Measurements from ENCODE around the gene KLHL8.
"Not testable (repeated sequence)": the region's sequence is repeated elsewhere in the genome, so short reads cannot be mapped to it uniquely, and the experiment has no call there.

The KLHL8 gene

GRCh38 chr4:87228262-87228860, 7.9 kb upstream of the KLHL8 start:
- no peak for DNase-seq (ENCODE audit: low read depth)

GRCh38 chr4:87227751-87228151, 7.3 kb upstream of the KLHL8 start:
- DNase-seq (ENCODE audit: low read depth), result no peak

DNA sequence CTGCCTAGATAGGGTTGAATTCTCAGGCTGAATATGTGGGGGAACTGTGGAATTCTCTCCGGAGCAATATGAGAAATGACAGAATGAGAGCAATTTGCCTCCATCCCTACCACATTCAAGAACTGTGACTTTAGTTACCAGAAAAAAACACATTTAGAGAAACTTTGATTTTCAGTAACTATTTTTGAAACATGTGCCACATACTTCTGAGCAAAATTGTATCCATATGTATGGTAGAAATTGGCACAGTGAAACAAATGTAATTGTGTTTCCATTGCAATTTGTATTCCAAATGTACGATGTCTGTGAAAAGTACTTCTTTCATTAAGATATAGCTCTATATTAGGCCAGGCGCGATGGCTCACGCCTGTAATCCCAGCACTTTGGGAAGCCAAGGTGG, 5.5 kb upstream of the KLHL8 start:
- DNase-seq (ENCODE audit: low read depth), result no peak

- DNase-seq (ENCODE audit: low read depth), result no peak
These were observed 3.9 kb upstream of the KLHL8 start for GRCh38 chr4:87224141-87224923.

GRCh38 chr4:87219632-87220093, 755 bp downstream of the KLHL8 start:
- no peak for DNase-seq (ENCODE audit: low read depth)

- DNase-seq (ENCODE audit: low read depth), result not testable (repeated sequence)
These were observed 3.1 kb downstream of the KLHL8 start for GRCh38 chr4:87217235-87217763.

GRCh38 chr4:87216469-87216868, 3.9 kb downstream of the KLHL8 start:
- no peak for DNase-seq (ENCODE audit: low read depth)

GRCh38 chr4:87213421-87214075, 6.9 kb downstream of the KLHL8 start:
- DNase-seq (ENCODE audit: low read depth), result no peak

DNA sequence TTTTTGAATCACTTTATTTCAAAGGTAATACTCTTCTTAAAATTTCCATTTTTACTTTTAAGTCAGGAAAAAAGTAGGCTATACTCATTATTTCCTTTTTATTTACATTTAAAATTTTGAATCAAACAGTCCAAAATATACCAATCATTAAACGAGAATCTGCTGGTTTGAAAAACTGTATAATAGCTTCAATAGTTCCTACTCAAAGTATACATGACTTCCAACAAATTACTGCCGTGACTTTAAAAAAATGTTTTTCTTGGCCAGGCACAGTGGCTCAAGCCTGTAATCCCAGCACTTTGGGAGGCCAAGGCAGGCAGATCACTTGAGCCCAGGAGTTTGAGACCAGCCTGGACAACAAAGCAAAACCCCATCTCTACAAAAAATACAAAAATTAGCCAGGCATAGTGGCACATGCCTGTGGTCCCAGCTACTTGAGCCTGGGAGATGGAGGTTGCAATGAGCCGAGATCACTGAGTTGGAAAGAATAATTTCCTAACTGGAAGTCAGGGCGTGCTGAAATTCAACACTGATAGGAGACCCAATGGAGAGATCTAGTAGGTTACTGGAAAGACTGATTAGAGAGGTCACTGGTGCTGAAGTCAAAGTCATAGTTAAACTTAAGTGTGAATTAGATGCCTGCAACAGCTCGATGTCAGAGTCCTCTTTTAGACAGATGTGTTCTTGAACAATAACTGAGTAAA, 9.0 kb downstream of the KLHL8 start:
- no peak for DNase-seq (ENCODE audit: low read depth)

DNA sequence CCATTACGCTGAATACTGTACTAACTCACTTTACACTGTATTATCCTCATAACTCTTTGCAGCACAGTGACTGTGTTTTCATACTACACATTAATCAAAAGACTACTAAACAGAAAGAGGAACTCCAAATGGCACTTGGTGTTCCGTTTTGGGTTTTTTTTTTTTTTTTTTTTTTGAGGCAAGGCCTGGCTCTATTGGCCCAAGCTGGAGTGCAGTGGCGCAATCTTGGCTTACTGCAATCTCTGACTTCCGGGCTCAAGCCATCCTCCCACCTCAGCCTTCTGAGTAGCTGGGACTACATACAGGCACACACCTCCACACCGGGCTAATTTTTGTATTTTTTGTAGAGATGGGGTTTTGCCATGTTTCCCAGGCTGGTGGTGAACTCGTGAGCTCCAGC, 10.7 kb downstream of the KLHL8 start:
- no peak for DNase-seq (ENCODE audit: low read depth)

DNA sequence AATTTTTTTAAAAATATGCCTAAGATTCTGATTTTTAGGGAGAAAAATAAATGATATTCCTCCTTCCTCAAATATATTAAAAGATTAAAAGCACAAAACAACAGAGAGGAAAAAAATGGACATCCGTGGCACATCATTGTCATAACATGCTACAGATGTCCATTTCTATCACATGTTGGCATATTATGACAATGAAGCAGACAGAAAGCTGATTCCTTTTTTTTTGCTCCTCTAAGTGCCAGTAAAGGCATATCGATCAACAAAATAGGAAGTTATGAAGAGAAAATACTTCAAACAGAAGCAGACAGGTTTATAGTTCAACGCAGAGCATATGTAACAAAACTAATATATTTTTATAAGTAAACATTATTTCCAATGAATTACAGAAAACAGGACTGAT, 11.2 kb downstream of the KLHL8 start:
- DNase-seq (ENCODE audit: low read depth), result no peak

GRCh38 chr4:87204559-87204958, 15.9 kb downstream of the KLHL8 start:
- no peak for DNase-seq (ENCODE audit: low read depth)

- no peak for DNase-seq (ENCODE audit: low read depth)
These were observed 23.5 kb downstream of the KLHL8 start for GRCh38 chr4:87196927-87197326.

DNA sequence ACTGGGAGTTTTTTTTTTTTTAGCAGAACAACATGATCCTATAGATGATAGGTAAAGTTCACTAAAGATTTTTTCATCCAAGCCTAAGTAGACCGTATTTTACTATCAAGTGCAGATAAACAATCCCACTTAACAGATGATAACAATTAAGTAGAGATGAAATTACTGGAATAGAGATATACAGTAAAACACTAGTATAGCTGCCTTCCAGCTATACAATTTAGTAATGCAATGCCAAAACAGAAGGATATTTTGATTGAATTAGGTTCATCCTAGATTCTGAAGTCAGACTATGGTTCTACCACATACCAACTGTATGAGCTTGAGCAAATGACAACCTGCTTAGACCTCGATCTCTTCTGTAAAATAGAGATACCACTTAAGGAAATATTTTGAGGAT, 24.3 kb downstream of the KLHL8 start:
- DNase-seq (ENCODE audit: low read depth), result no peak

DNA sequence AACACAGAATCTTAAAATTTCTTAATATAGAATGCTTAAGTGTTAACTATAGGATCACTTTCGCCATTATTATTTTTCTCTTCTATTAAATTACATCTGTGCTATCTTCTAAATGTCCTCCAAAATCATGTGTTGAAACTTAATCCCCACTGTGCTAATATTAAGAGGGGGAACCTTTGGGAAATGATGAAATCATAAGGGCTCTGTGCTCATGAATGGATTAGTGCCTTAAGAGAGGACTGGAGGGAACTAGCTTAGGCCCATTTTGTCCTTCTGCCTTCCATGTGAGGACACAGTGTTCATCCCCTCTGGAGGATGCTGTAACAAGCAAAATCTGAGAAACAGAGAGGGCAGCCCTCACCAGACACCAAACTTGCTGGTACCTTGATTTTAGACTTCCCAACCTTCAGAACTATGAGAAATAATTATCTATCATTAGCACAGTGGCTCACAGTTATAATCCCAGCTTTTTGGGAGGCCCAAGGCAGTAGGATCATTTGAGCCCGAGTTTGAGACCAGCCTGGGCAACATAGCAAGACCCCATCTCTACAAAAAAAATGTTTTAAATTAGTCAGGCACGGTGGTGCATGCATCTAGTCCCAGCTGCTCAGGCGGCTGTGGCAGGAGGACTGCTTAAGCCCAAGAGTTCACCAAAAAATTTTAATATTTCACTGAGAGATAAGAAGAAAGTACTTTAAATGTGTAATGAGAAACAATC, 26.3 kb downstream of the KLHL8 start:
- no peak for DNase-seq (ENCODE audit: low read depth)

DNA sequence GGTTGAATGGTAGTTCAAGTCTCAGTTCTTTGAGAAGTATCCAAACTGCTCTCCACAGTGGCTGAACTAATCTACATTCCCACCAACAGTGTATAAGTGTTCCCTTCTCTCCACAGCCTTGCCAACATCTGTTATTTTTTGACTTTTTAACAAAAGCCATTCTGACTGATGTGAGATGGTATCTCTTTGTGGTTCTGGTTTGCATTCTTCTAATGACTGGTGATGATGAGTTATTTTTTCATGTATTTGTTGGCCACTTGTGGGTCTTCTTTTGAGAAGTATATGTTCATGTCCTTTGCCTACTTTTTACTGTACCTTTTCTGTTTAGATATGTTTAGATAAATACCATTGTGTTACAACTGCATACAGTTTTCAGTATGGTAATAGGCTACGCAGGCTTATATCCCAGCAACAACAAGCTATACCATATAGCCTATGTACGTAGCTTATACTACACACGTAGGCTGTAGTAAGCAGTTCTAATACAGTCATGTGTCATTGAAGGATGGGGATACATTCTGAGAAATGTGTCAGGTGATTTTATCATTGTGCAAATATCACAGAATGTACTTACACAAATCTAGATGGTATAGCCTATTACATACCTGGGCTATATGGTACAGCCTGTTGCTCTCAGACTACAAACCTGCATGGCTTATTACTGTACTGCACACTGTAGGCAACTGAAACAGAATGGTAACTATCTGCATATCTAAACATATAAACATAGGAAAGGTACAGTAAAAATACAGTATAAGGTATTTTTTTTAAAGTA, 28.1 kb downstream of the KLHL8 start:
- DNase-seq (ENCODE audit: low read depth), result no peak

DNA sequence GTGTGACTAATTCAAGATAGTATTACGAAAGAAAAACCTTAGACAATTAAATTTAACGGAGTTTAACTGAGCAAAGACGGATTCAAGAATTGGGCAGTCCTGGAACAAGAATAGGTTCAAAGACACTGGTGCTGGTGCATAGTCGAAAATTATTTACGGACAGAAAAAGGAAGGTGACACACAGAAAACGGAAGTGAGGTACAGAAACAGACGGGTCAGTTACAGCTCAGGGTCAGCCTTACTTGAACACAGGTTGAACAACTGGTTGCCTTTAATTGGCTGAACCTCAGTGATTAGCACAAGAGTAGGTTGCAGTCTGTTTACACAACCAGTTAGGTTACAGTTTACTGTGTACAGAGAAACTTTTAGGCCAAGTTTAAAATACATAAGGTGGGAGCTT, 31.5 kb downstream of the KLHL8 start:
- no peak for DNase-seq (ENCODE audit: low read depth)

DNA sequence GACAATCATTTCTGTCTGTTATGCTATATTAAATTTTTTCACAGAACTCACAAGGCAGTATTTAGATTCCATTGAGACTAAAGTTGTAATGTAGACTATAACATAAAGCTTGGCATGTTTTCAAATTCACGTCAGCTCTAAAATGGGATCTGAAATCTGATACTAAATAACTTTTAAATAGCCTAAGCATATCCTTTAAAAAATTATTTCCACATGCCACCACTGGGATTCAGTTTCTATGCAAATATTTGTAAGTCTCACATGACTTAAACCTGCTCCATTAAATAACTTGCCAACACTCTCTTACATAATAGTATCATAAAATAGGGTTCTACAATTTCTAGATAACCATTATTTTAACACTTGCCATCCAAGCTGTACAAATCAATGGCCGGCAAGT, 32.4 kb downstream of the KLHL8 start:
- DNase-seq (ENCODE audit: low read depth), result no peak

DNA sequence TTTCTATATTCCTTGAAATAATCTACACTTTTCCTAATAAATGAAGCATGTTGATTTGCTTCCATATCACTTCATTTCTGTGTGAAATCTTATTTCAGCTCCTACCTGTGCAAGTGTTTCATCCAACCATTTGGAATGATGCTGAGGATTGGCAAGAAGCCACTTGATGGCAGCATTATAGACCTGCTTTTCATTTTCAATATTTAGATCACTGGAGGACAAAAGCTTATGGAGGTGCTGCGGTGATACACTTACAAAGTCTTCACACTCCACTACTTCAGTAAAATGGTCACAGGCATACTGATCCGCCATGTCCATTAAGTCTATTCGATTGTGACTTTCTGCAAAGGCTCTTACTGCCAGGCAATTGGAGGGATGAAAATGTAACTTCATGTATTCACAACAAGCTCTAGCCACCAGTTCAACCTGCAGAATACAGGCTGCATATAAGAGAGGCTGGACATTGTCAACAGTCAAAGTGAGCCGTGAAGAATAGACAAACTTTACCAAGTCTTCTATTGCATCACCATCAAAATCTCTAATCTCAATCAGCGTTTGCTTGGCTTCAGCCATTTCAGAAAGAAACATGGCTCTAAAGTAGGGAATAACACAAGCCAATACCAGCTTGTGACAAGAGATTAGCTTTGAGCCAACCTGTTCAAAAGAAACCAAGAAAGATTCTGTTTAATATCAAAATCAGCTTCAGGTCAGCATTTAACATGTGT, 35.1 kb downstream of the KLHL8 start:
- no peak for DNase-seq (ENCODE audit: low read depth)

- no peak for DNase-seq (ENCODE audit: low read depth)
These were observed 39.7 kb downstream of the KLHL8 start for GRCh38 chr4:87180767-87181166.

Measured in HS-5 (cell line).